PC-3 (cell line): ENCODE results near the gene FGD3.

ENCODE experiments used
- CTCF ChIP-seq: fragments of 300-600 bp; sonication (generic); conservative IDR thresholded peaks from 2 replicates; pipeline ENCODE4 v1.5.1; 2017; ENCODE audit warnings: antibody characterized with exemption, low read depth, mild to moderate bottlenecking, low read length
- EZH2 ChIP-seq: fragments of 300-600 bp; sonication (generic); IDR thresholded peaks from one replicate; pipeline ENCODE4 v1.6.1; 2017; ENCODE audit warnings: antibody characterized with exemption, mild to moderate bottlenecking, low read length; ENCODE audit not compliant: unreplicated experiment

DNA sequence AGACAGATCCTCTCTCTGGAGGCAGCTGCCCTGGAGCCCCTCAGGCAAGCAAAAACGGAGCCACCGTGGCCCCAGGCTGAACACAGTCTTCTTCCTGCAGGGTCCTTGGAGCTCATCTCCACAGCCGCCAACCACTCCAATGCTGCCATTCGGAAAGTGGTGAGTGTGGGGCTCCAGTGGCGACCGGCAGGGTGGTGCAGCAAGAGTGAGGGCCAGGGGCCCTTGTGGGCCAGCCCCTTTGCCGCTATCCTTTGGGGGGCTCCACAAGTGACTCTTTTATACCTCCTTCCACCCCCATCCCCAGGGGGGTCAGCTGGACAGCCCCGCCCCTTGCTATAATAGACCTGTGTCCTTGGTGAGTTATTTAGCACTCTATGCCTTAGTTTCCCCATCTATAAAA, 63.8 kb downstream of the FGD3 start:
- no peak for TF ChIP-seq CTCF
- no peak for TF ChIP-seq EZH2
